GM12878 (cell line): ENCODE data around the gene TMPRSS15.

Experiments
- FOS ChIP-seq: IDR thresholded peaks from 3 replicates; pipeline ENCODE4 v1.6.1; 2011; ENCODE audit warnings: borderline replicate concordance; ENCODE audit not compliant: insufficient read length; ENCODE audit errors: extremely low read depth
- NFYB ChIP-seq: IDR thresholded peaks from 2 replicates; pipeline ENCODE4 v1.6.1; 2011; ENCODE audit warnings: low read depth, mild to moderate bottlenecking, low read length, improper control_type of control experiment, moderate library complexity; ENCODE audit not compliant: insufficient read depth
- NR2C1 ChIP-seq: fragments of 450-650 bp; IDR thresholded peaks from 2 replicates; pipeline ENCODE4 v1.6.1; 2017; ENCODE audit warnings: antibody characterized with exemption, mild to moderate bottlenecking, moderate library complexity
- POLR2A ChIP-seq: IDR thresholded peaks from 2 replicates; pipeline ENCODE4 v1.6.1; 2011; ENCODE audit warnings: low read depth, mild to moderate bottlenecking, low read length
- POLR2AphosphoS5 ChIP-seq: IDR thresholded peaks from 2 replicates; pipeline ENCODE4 v1.6.1; 2011; ENCODE audit warnings: mild to moderate bottlenecking, low read length, inconsistent platforms
- RCOR1 ChIP-seq: conservative IDR thresholded peaks from 2 replicates; pipeline ENCODE4 v1.6.1; 2012; ENCODE audit warnings: low read depth, low read length, improper control_type of control experiment
- TF ChIP-seq, protein P1 (sequence below), 3 experiments: IDR thresholded peaks in 2 of 3; conservative IDR thresholded peaks in 1 of 3; 2 replicates each; pipeline ENCODE4 v1.5.1; 2011; ENCODE audit warnings: low read depth in 3 of 3, low read length in 3 of 3, mild to moderate bottlenecking in 3 of 3, control low read depth in 2 of 3, moderate library complexity in 2 of 3, inconsistent platforms in 1 of 3, mixed read lengths in 1 of 3; ENCODE audit not compliant: control insufficient read depth in 2 of 3, insufficient read depth in 1 of 3; ENCODE audit errors: extremely low read depth in 1 of 3

DNA sequence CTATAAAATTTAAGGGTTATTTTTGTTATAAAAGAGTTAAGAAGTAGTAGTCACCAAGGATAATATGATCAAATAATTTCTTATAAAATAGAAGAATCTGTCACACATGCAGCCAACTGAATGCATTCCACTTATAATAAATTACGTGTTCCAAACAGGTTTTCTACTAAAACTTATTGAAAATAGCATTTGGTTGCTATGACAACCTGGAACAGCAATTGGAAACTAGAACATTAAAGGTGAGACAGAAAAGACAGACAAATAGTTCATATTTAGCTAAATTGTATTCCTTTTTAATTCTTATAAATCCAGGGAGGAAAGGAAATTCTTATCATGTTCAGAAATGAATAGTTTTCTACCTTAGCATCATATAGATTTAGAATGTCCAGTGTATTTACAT, 168.0 kb downstream of the TMPRSS15 start:
- TF ChIP-seq POLR2A (no peak), NR2C1 (no peak), FOS (no peak), RCOR1 (no peak), POLR2AphosphoS5 (no peak), NFYB (no peak)
- TF ChIP-seq, protein P1, sequence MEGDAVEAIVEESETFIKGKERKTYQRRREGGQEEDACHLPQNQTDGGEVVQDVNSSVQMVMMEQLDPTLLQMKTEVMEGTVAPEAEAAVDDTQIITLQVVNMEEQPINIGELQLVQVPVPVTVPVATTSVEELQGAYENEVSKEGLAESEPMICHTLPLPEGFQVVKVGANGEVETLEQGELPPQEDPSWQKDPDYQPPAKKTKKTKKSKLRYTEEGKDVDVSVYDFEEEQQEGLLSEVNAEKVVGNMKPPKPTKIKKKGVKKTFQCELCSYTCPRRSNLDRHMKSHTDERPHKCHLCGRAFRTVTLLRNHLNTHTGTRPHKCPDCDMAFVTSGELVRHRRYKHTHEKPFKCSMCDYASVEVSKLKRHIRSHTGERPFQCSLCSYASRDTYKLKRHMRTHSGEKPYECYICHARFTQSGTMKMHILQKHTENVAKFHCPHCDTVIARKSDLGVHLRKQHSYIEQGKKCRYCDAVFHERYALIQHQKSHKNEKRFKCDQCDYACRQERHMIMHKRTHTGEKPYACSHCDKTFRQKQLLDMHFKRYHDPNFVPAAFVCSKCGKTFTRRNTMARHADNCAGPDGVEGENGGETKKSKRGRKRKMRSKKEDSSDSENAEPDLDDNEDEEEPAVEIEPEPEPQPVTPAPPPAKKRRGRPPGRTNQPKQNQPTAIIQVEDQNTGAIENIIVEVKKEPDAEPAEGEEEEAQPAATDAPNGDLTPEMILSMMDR (IDR thresholded peaks at IDR 0.05 in 2 of 3, conservative IDR thresholded peaks at IDR 0.05 in 1 of 3; ENCODE audit: control insufficient read depth in 2 of 3, extremely low read depth in 1 of 3, insufficient read depth in 1 of 3, low read depth in 3 of 3, low read length in 3 of 3) = no peak
